LNCAP (cell line): ENCODE results near the gene MOSPD3.

Experiments
- CTCF ChIP-seq: fragments of 450-650 bp; IDR thresholded peaks from 2 replicates; pipeline ENCODE4 v1.5.1; 2017; ENCODE audit warnings: mild to moderate bottlenecking

MOSPD3 gene

GRCh38 chr7:100614308-100614861 lies 2.0 kb downstream of the MOSPD3 start:
- TF ChIP-seq CTCF: no peak

- no peak for TF ChIP-seq CTCF
Measured at GRCh38 chr7:100620239-100620638, 7.9 kb downstream of the MOSPD3 start.

- TF ChIP-seq CTCF: no peak
Measured at GRCh38 chr7:100620804-100621203, 8.5 kb downstream of the MOSPD3 start.

- TF ChIP-seq CTCF: no peak
Measured at GRCh38 chr7:100621554-100621953, 9.2 kb downstream of the MOSPD3 start.

GRCh38 chr7:100623951-100624824 lies 11.8 kb downstream of the MOSPD3 start:
- no peak for TF ChIP-seq CTCF

GRCh38 chr7:100626055-100626454 lies 13.7 kb downstream of the MOSPD3 start:
- TF ChIP-seq CTCF: no peak

GRCh38 chr7:100626530-100627237 lies 14.3 kb downstream of the MOSPD3 start:
- TF ChIP-seq CTCF: no peak
